ELF-1 (cell line): ENCODE results near the gene TRIM45.
A peak's percentile ranks its signal among the peaks of the same experiment; 100 is the strongest.
"Not testable (repeated sequence)": the region's sequence is repeated elsewhere in the genome, so short reads cannot be mapped to it uniquely, and the experiment has no call there.

Experiments used
- DNase-seq: peaks from one replicate; pipeline ENCODE4 v3.0.0-alpha.2; 2016; ENCODE audit warnings: low read depth, low spot score

The TRIM45 gene

GRCh38 chr1:117121589-117122329 is at the start of gene TRIM45:
TSS of gene TRIM45 (minus strand) at chr1:117121749. CDS start at chr1:117121201, 548 bp downstream.
- peak; percentile 98 for DNase-seq

GRCh38 chr1:117169871-117170596 is 48.5 kb upstream of the TRIM45 start:
- peak; percentile 51 for DNase-seq

GRCh38 chr1:117167402-117167801 is 45.9 kb upstream of the TRIM45 start:
- DNase-seq, result no peak

GRCh38 chr1:117166076-117166475 is 44.5 kb upstream of the TRIM45 start:
- DNase-seq, result no peak

GRCh38 chr1:117164209-117164608 is 42.7 kb upstream of the TRIM45 start:
- DNase-seq, result no peak

- no peak for DNase-seq
These were observed 41.3 kb upstream of the TRIM45 start for GRCh38 chr1:117162816-117163215.

GRCh38 chr1:117161887-117162286 is 40.3 kb upstream of the TRIM45 start:
- DNase-seq, result no peak

GRCh38 chr1:117151305-117151704 is 29.8 kb upstream of the TRIM45 start:
- DNase-seq, result not testable (repeated sequence)

GRCh38 chr1:117150316-117150715 is 28.8 kb upstream of the TRIM45 start:
- no peak for DNase-seq

- no peak for DNase-seq
These were observed 26.5 kb upstream of the TRIM45 start for GRCh38 chr1:117147856-117148588.

GRCh38 chr1:117147341-117147831 is 25.8 kb upstream of the TRIM45 start:
- DNase-seq, result no peak

GRCh38 chr1:117146575-117147340 is 25.2 kb upstream of the TRIM45 start:
- no peak for DNase-seq

- DNase-seq, result no peak
These were observed 24.5 kb upstream of the TRIM45 start for GRCh38 chr1:117146072-117146471.

- DNase-seq, result no peak
These were observed 22.3 kb upstream of the TRIM45 start for GRCh38 chr1:117143871-117144270.

- no peak for DNase-seq
These were observed 21.6 kb upstream of the TRIM45 start for GRCh38 chr1:117143172-117143571.

GRCh38 chr1:117142200-117142599 is 20.7 kb upstream of the TRIM45 start:
- DNase-seq, result no peak

GRCh38 chr1:117138561-117138960 is 17.0 kb upstream of the TRIM45 start:
- no peak for DNase-seq

GRCh38 chr1:117138106-117138505 is 16.6 kb upstream of the TRIM45 start:
- DNase-seq, result no peak

- peak; percentile 71 for DNase-seq
These were observed 15.8 kb upstream of the TRIM45 start for GRCh38 chr1:117137281-117137855.

GRCh38 chr1:117136749-117137148 is 15.2 kb upstream of the TRIM45 start:
- no peak for DNase-seq

GRCh38 chr1:117135329-117135728 is 13.8 kb upstream of the TRIM45 start:
- DNase-seq, result no peak
